GM23248 (cell line): Measurements from ENCODE around the gene CDH13.

Source experiments
- EZH2 ChIP-seq: fragments of 200-600 bp; sonication (generic); IDR thresholded peaks from 2 replicates; pipeline ENCODE4 v1.6.1; 2018; ENCODE audit warnings: antibody characterized with exemption, mild to moderate bottlenecking; ENCODE audit not compliant: insufficient read depth, poor library complexity, severe bottlenecking
- EZH2phosphoT487 ChIP-seq: fragments of 200-600 bp; sonication (generic); IDR thresholded peaks from 2 replicates; pipeline ENCODE4 v1.6.1; 2018; ENCODE audit warnings: antibody characterized with exemption, moderate library complexity, mild to moderate bottlenecking, low read depth; ENCODE audit not compliant: insufficient read depth

GRCh38 chr16:83513008-83513755, 886.4 kb downstream of the CDH13 start:
- TF ChIP-seq EZH2phosphoT487 (no peak), EZH2 (no peak)
